ENCODE results near the gene RPL7A. TPM values are rescaled to one million over a fixed set of nuclear protein-coding genes. Genes with fewer than 3 reads are reported as not detected.

RPL7A gene
- total and polyA plus RNA-seq, 2 of the 13 experiments (the other 11 are each of a cell fraction or from before 2014, with no cell fraction given) = 2,401 to 2,938 TPM

- TF ChIP-seq E2F1 (CRISPR knock-in tag; IDR thresholded peaks at IDR 0.05) = no peak
- no peak for TF ChIP-seq HNF4G (IDR thresholded peaks at IDR 0.05; ENCODE audit: borderline replicate concordance, low read depth, low read length)
- TF ChIP-seq HNF4G (CRISPR knock-in tag; IDR thresholded peaks at IDR 0.05; ENCODE audit: borderline replicate concordance, low read depth) = no peak
- TF ChIP-seq ZNF124 (CRISPR knock-in tag; IDR thresholded peaks at IDR 0.05) = no peak
- no peak for TF ChIP-seq KLF12 (CRISPR knock-in tag; IDR thresholded peaks at IDR 0.05; ENCODE audit: borderline replicate concordance)
- TF ChIP-seq SNAI1 (CRISPR knock-in tag; IDR thresholded peaks at IDR 0.05; ENCODE audit: borderline replicate concordance) = no peak
- TF ChIP-seq NRL (CRISPR knock-in tag; IDR thresholded peaks at IDR 0.05; ENCODE audit: borderline replicate concordance) = no peak
- TF ChIP-seq ZNF564 (CRISPR knock-in tag; IDR thresholded peaks at IDR 0.05) = no peak
- TF ChIP-seq JARID2 (CRISPR knock-in tag; IDR thresholded peaks at IDR 0.05; ENCODE audit: insufficient replicate concordance) = no peak
- TF ChIP-seq KDM4B (CRISPR knock-in tag; IDR thresholded peaks at IDR 0.05) = 0 out of 2 replicates have a peak, but pooled peaks have one; percentile 33
- no peak for TF ChIP-seq FOSL1 (CRISPR knock-in tag; IDR thresholded peaks at IDR 0.05; ENCODE audit: borderline replicate concordance)
- TF ChIP-seq JDP2 (CRISPR knock-in tag; IDR thresholded peaks at IDR 0.05; ENCODE audit: borderline replicate concordance) = no peak
- no peak for TF ChIP-seq TERF1 (CRISPR knock-in tag; IDR thresholded peaks at IDR 0.05)
- no peak for TF ChIP-seq HNF4A (CRISPR knock-in tag; IDR thresholded peaks at IDR 0.05)
- TF ChIP-seq DPF2 (CRISPR knock-in tag; IDR thresholded peaks at IDR 0.05; ENCODE audit: borderline replicate concordance, low read depth) = no peak
- TF ChIP-seq ZNF414 (CRISPR knock-in tag; IDR thresholded peaks at IDR 0.05) = no peak
- no peak; the same call in 1 of the 2 replicates for TF ChIP-seq MIER3 (CRISPR knock-in tag; IDR thresholded peaks at IDR 0.05; ENCODE audit: borderline replicate concordance)
- TF ChIP-seq ZNF496 (CRISPR knock-in tag; IDR thresholded peaks at IDR 0.05; ENCODE audit: insufficient replicate concordance) = no peak
- no peak for TF ChIP-seq NBN (conservative IDR thresholded peaks at IDR 0.05)
- TF ChIP-seq ZBTB46 (CRISPR knock-in tag; IDR thresholded peaks at IDR 0.05; ENCODE audit: borderline replicate concordance) = no peak
- no peak for TF ChIP-seq ISL2 (CRISPR knock-in tag; IDR thresholded peaks at IDR 0.05)
- no peak for TF ChIP-seq PBX2 (CRISPR knock-in tag; IDR thresholded peaks at IDR 0.05)
- TF ChIP-seq ZBTB14 (CRISPR knock-in tag; IDR thresholded peaks at IDR 0.05) = no peak
Observed at GRCh38 chr9:133351908-133352634, 4.1 kb downstream of the RPL7A start (continued).

Data from HepG2 (cell line).